OCI-LY3 (cell line): ENCODE results near the gene MINDY1.

Experiments used
- H2AFZ ChIP-seq: fragments of 200-600, 300-600 bp; shearing (Covaris generic); 2 replicates; pipeline ENCODE4 v1.6.0; 2014; ENCODE audit warnings: antibody characterized with exemption, low read depth, low read length
- H3K27ac ChIP-seq: fragments of 200-600, 300-600 bp; sonication (generic); 2 replicates; pipeline ENCODE4 v1.5.1; 2014; ENCODE audit warnings: mild to moderate bottlenecking, low read length, moderate library complexity, mixed read lengths
- H3K27me3 ChIP-seq: fragments of 200-600, 300-600 bp; sonication (generic); 2 replicates; pipeline ENCODE4 v1.6.1; 2014; ENCODE audit warnings: low read depth, low read length, mixed read lengths
- H3K36me3 ChIP-seq: fragments of 200-600, 300-600 bp; sonication (generic); replicated peaks from 2 replicates; pipeline ENCODE3; 2014; ENCODE audit warnings: low read depth, low read length, mixed read lengths
- H3K4me1 ChIP-seq: fragments of 300-600, 200-600 bp; sonication (generic); 2 replicates; pipeline ENCODE4 v1.6.1; 2014; ENCODE audit warnings: low read length, mixed read lengths
- H3K4me2 ChIP-seq: fragments of 200-600, 300-600 bp; sonication (generic); 2 replicates; pipeline ENCODE4 v1.6.1; 2014; ENCODE audit warnings: low read length, mixed read lengths
- H3K4me3 ChIP-seq: fragments of 300-600, 200-600 bp; sonication (generic); 2 replicates; pipeline ENCODE4 v1.5.1; 2014; ENCODE audit warnings: antibody characterized with exemption, mild to moderate bottlenecking, low read length, moderate library complexity
- H3K79me2 ChIP-seq: fragments of 300-600, 200-600 bp; shearing (Covaris generic); 2 replicates; pipeline ENCODE4 v1.6.1; 2014; ENCODE audit warnings: mild to moderate bottlenecking, low read length, mixed read lengths
- H3K9ac ChIP-seq: fragments of 300-600, 200-600 bp; shearing (Covaris generic); 2 replicates; pipeline ENCODE4 v1.6.0; 2014; ENCODE audit warnings: mild to moderate bottlenecking, low read length, moderate library complexity
- H3K9me3 ChIP-seq: fragments of 200-600, 300-600 bp; shearing (Covaris generic); 2 replicates; pipeline ENCODE4 v1.6.1; 2014; ENCODE audit warnings: low read length, mixed read lengths; ENCODE audit not compliant: insufficient read depth
- H4K20me1 ChIP-seq: fragments of 200-600, 300-600 bp; sonication (generic); 2 replicates; pipeline ENCODE4 v1.6.1; 2016; ENCODE audit warnings: low read length, mixed read lengths; ENCODE audit not compliant: insufficient read depth
- CTCF ChIP-seq: fragments of 200-600, 300-600 bp; sonication (generic); IDR thresholded peaks from 2 replicates; pipeline ENCODE4 v1.5.1; 2014; ENCODE audit warnings: antibody characterized with exemption, low read length, low read depth
- EZH2phosphoT487 ChIP-seq: fragments of 200-600 bp; shearing (Covaris generic); IDR thresholded peaks from 2 replicates; pipeline ENCODE4 v1.6.1; 2018; ENCODE audit warnings: antibody characterized with exemption, mixed run types, low read depth

The MINDY1 gene

GRCh38 chr1:150999926-151000325 is 6.8 kb downstream of the MINDY1 start:
- no peak overlapping the region for H3K4me2 ChIP-seq
- no peaks in the 10 kb centered on the region for H3K36me3 ChIP-seq
- H3K79me2 ChIP-seq, result no peaks in the 10 kb centered on the region
- no peak overlapping the region for H3K4me3 ChIP-seq
- no peak overlapping the region for H2AFZ ChIP-seq
- H3K27ac ChIP-seq, result no peak overlapping the region
- no peaks in the 10 kb centered on the region for H3K27me3 ChIP-seq
- 0 out of 2 replicates have a peak, but pooled peaks cover 3% of the 10 kb centered on the region for H3K4me1 ChIP-seq
- TF ChIP-seq EZH2phosphoT487 (no peak), CTCF (no peak)
- H4K20me1 ChIP-seq, result no peaks in the 10 kb centered on the region
- no peak overlapping the region for H3K9ac ChIP-seq
- H3K9me3 ChIP-seq, result no peaks in the 10 kb centered on the region

GRCh38 chr1:150999051-150999674 is 7.5 kb downstream of the MINDY1 start:
- no peak overlapping the region for H3K9ac ChIP-seq
- H3K4me3 ChIP-seq, result no peak overlapping the region
- H3K4me2 ChIP-seq, result no peak overlapping the region
- no peak overlapping the region for H2AFZ ChIP-seq
- no peaks in the 10 kb centered on the region for H3K27me3 ChIP-seq
- no peaks in the 10 kb centered on the region for H4K20me1 ChIP-seq
- no peaks in the 10 kb centered on the region for H3K9me3 ChIP-seq
- 0 out of 2 replicates have a peak, but pooled peaks cover 3% of the 10 kb centered on the region for H3K4me1 ChIP-seq
- H3K36me3 ChIP-seq, result no peaks in the 10 kb centered on the region
- H3K27ac ChIP-seq, result no peak overlapping the region
- no peaks in the 10 kb centered on the region for H3K79me2 ChIP-seq
- TF ChIP-seq EZH2phosphoT487 (no peak), CTCF (no peak)

GRCh38 chr1:150997949-150998348 is 8.8 kb downstream of the MINDY1 start:
- Histone ChIP-seq H2AFZ (no peak overlapping the region), H4K20me1 (no peaks in the 10 kb centered on the region), H3K9me3 (no peaks in the 10 kb centered on the region), H3K4me3 (no peak overlapping the region), H3K4me1 (0 out of 2 replicates have a peak, but pooled peaks cover 3% of the 10 kb centered on the region), H3K79me2 (no peaks in the 10 kb centered on the region), H3K27me3 (no peaks in the 10 kb centered on the region), H3K4me2 (no peak overlapping the region), H3K27ac (no peak overlapping the region), H3K36me3 (no peaks in the 10 kb centered on the region), H3K9ac (no peak overlapping the region)
- TF ChIP-seq CTCF (no peak), EZH2phosphoT487 (no peak)

- H3K4me3 ChIP-seq, result no peak overlapping the region
- no peaks in the 10 kb centered on the region for H3K79me2 ChIP-seq
- no peak overlapping the region for H2AFZ ChIP-seq
- H3K36me3 ChIP-seq, result no peaks in the 10 kb centered on the region
- H4K20me1 ChIP-seq, result no peaks in the 10 kb centered on the region
- H3K4me2 ChIP-seq, result no peak overlapping the region
- H3K27ac ChIP-seq, result no peak overlapping the region
- H3K4me1 ChIP-seq, result 0 out of 2 replicates have a peak, but pooled peaks cover 3% of the 10 kb centered on the region
- no peaks in the 10 kb centered on the region for H3K27me3 ChIP-seq
- H3K9me3 ChIP-seq, result no peaks in the 10 kb centered on the region
- TF ChIP-seq CTCF, result no peak
- H3K9ac ChIP-seq, result no peak overlapping the region
These were observed 9.4 kb downstream of the MINDY1 start for GRCh38 chr1:150997126-150997872.
